ENCODE results near the gene TRIM50.
A peak's percentile ranks its signal among the peaks of the same experiment; 100 is the strongest.
"Not testable (repeated sequence)": the region's sequence is repeated elsewhere in the genome, so short reads cannot be mapped to it uniquely, and the experiment has no call there.

The TRIM50 gene

DNA sequence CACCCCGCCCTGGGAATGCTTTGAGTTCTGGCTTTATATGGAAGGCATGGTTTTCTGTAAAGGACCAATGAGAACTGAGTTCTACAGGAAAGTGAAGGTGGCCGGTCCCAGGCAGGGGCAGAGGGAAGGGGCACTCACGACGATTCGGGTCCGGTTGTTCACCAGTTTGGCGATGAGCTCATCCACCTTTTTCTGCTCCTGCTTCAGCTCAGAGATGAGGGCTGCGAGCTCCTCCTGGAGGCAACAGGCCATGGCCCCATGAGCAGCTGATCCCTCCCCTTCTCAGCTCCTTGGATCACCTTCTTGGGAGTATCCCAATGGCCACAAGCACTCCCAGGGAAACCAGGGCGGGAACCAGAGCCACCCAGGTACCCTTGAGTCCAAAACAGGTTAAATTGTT is 7.9 kb downstream of the TRIM50 start:
- CTCF ChIA-PET; POLR2A ChIA-PET; DNase-seq (ENCODE audit: extremely low spot score): not testable (repeated sequence)

- DNase-seq (ENCODE audit: extremely low spot score); POLR2A ChIA-PET; CTCF ChIA-PET: not testable (repeated sequence)
Measured at GRCh38 chr7:73319541-73319940, 8.3 kb downstream of the TRIM50 start.

GRCh38 chr7:73318656-73319204 is 9.2 kb downstream of the TRIM50 start:
- CTCF ChIA-PET: not testable (repeated sequence)

GRCh38 chr7:73316521-73316920 is 11.4 kb downstream of the TRIM50 start:
- ChIA-PET POLR2A (no interaction called here), CTCF (no interaction called here)
- TF ChIP-seq LEF1 (IDR thresholded peaks at IDR 0.05; ENCODE audit: borderline replicate concordance): no peak
- no peak for TF ChIP-seq ZNF384 (IDR thresholded peaks at IDR 0.05)
- no peak for TF ChIP-seq SP1 (IDR thresholded peaks at IDR 0.05)
- TF ChIP-seq FOXM1 (IDR thresholded peaks at IDR 0.05; ENCODE audit: borderline replicate concordance): no peak
- DNase-seq (ENCODE audit: extremely low spot score): no peak

More at GRCh38 chr7:73318656-73319204, 9.2 kb downstream of the TRIM50 start:
- POLR2A ChIA-PET; DNase-seq (ENCODE audit: extremely low spot score): not testable (repeated sequence)

- TF ChIP-seq BHLHE40 (IDR thresholded peaks at IDR 0.05; ENCODE audit: borderline replicate concordance) (no peak), L3MBTL2 (conservative IDR thresholded peaks at IDR 0.05) (no peak), FOXK2 (IDR thresholded peaks at IDR 0.05) (no peak), ARNT (IDR thresholded peaks at IDR 0.05) (no peak)
- ChIA-PET POLR2A (no interaction called here), CTCF (interaction anchor here (0.6 kb wide), 1 partner anchor 739 kb away, joined by 3 read pairs; no protein-coding TSS in a partner anchor)
- no peak for DNase-seq (ENCODE audit: extremely low spot score)
Measured at GRCh38 chr7:73314271-73314670, 13.6 kb downstream of the TRIM50 start.

DNA sequence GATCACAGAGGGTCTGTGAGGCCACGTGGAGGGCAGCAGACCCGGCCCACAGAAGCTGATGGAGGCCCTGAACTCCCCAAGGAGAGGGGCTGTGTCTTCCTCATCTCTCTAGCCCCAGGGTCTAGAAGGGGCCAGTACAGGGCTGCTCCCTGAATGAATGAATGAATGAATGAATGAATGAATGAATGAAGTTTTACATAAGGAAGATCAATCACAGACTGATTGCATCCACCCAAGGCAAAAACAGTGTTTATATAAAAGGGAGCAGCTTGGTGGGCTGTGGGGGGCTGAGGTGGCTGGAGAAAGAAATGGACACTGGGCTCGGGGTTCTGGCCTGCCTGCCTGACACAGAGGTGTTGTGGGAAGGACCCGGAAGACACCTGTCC is 14.4 kb downstream of the TRIM50 start:
- ChIA-PET CTCF (interaction anchor here (0.6 kb wide), 1 partner anchor 550 kb away, joined by 3 read pairs; no protein-coding TSS in a partner anchor), POLR2A (no interaction called here)
- TF ChIP-seq LEF1 (IDR thresholded peaks at IDR 0.05; ENCODE audit: borderline replicate concordance): no peak
- no peak for TF ChIP-seq BHLHE40 (IDR thresholded peaks at IDR 0.05; ENCODE audit: borderline replicate concordance)
- TF ChIP-seq, protein P1, sequence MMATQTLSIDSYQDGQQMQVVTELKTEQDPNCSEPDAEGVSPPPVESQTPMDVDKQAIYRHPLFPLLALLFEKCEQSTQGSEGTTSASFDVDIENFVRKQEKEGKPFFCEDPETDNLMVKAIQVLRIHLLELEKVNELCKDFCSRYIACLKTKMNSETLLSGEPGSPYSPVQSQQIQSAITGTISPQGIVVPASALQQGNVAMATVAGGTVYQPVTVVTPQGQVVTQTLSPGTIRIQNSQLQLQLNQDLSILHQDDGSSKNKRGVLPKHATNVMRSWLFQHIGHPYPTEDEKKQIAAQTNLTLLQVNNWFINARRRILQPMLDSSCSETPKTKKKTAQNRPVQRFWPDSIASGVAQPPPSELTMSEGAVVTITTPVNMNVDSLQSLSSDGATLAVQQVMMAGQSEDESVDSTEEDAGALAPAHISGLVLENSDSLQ (IDR thresholded peaks at IDR 0.05): no peak
- no peak for TF ChIP-seq FOXM1 (IDR thresholded peaks at IDR 0.05; ENCODE audit: borderline replicate concordance)
- no peak for TF ChIP-seq SUZ12 (IDR thresholded peaks at IDR 0.05)
- no peak for TF ChIP-seq ZNF384 (IDR thresholded peaks at IDR 0.05)
- TF ChIP-seq HDGF (IDR thresholded peaks at IDR 0.05; ENCODE audit: borderline replicate concordance): no peak
- TF ChIP-seq ELF4 (IDR thresholded peaks at IDR 0.05): no peak
- no peak for TF ChIP-seq FOXA1 (IDR thresholded peaks at IDR 0.05)
- no peak for TF ChIP-seq CTBP1 (IDR thresholded peaks at IDR 0.05; ENCODE audit: borderline replicate concordance)
- TF ChIP-seq ARNT (IDR thresholded peaks at IDR 0.05): no peak
- no peak for TF ChIP-seq NFRKB (IDR thresholded peaks at IDR 0.05)
- TF ChIP-seq L3MBTL2 (conservative IDR thresholded peaks at IDR 0.05): no peak
- TF ChIP-seq TARDBP (IDR thresholded peaks at IDR 0.05): no peak
- TF ChIP-seq SP1 (IDR thresholded peaks at IDR 0.05): no peak
- no peak for TF ChIP-seq FOXK2 (IDR thresholded peaks at IDR 0.05)
- no peak for DNase-seq (ENCODE audit: extremely low spot score)

- ChIA-PET POLR2A (no interaction called here), CTCF (no interaction called here)
Measured at GRCh38 chr7:73312831-73313520, 14.9 kb downstream of the TRIM50 start.

DNA sequence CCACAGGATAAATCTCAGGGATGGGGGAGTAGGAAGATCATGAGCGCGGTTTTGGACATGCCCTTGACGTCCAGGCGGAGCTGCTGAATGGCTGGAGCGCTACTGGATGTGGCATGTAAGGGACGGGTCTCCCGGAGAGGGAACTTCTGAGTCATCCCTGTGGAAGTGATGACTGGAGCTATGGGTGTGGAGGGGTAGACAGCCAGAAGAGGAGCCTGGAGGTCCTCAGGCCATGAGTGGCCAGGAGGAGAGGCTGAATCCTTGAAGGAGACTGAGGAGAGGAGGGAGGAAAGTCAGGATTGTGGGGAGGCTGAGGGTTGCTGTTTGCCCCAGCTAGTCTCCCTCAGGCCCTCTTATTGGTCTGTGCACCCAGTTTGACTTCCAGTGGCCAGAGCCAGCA is 16.5 kb downstream of the TRIM50 start:
- DNase-seq (ENCODE audit: extremely low spot score); CTCF ChIA-PET; POLR2A ChIA-PET: not testable (repeated sequence)

More at GRCh38 chr7:73312831-73313520, 14.9 kb downstream of the TRIM50 start:
- no peak for DNase-seq (ENCODE audit: extremely low spot score)
- TF ChIP-seq LEF1 (IDR thresholded peaks at IDR 0.05; ENCODE audit: borderline replicate concordance) (no peak), BHLHE40 (IDR thresholded peaks at IDR 0.05; ENCODE audit: borderline replicate concordance) (no peak), FOXK2 (IDR thresholded peaks at IDR 0.05) (no peak), FOXM1 (IDR thresholded peaks at IDR 0.05; ENCODE audit: borderline replicate concordance) (no peak), ELF4 (IDR thresholded peaks at IDR 0.05) (no peak), SP1 (IDR thresholded peaks at IDR 0.05) (no peak), TARDBP (IDR thresholded peaks at IDR 0.05) (no peak), CTBP1 (IDR thresholded peaks at IDR 0.05; ENCODE audit: borderline replicate concordance) (no peak)

DNA sequence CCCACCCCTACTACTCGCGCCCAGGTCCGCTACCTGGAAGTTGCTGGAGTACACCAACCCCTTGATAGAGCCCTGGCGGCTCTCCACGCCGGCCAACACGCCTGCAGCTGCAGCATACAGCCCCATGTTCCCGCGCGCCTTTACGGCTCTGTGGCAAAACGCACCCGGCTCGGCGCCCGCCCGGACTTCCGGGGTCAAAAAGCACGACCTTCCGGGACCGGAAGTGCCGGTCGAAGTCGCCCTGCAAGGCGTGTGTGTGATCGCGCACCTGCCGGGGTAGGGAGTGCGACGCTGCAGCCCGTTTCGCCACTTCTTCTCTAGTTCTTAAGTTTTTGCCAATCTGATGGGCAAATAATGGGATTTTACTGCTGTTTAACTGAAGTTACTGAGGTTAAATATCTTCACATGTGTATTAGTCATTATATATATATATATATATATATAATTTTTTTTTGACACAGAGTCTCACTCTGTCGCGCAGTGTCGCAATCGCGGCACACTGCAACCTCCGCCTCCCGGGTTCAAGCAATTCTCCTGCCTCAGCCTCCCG is 19.1 kb downstream of the TRIM50 start, which contains the start of gene NSUN5:
TSS of gene NSUN5 (minus strand) at position 162 of the 550 bp plus-strand sequence. CDS start at position 126, 36 bp downstream.
- TF ChIP-seq FOXA1 (IDR thresholded peaks at IDR 0.05) (no peak), LEF1 (IDR thresholded peaks at IDR 0.05; ENCODE audit: borderline replicate concordance) (no peak), ELF4 (IDR thresholded peaks at IDR 0.05) (peak; percentile 71), FOXK2 (IDR thresholded peaks at IDR 0.05) (no peak), L3MBTL2 (conservative IDR thresholded peaks at IDR 0.05) (peak; percentile 98)
- CTCF ChIA-PET: interaction anchor here (0.6 kb wide), 1 partner anchor 132 kb away, joined by 4 read pairs; no protein-coding TSS in a partner anchor
- DNase-seq (ENCODE audit: extremely low spot score): peak; percentile 81
- POLR2A ChIA-PET: interaction anchor here (1.3 kb wide), 1 partner anchor 15 kb away, joined by 4 read pairs; no protein-coding TSS in a partner anchor
